CD4-positive, alpha-beta T cell treated with Interleukin-4 for 1 hour (primary cell): ENCODE results near the gene NUBP1.

ENCODE experiments used
- DNase-seq, 2 donors: peaks; one replicate each; pipeline ENCODE4 v3.0.0-alpha.2; 2020 to 2022

NUBP1 gene

DNA sequence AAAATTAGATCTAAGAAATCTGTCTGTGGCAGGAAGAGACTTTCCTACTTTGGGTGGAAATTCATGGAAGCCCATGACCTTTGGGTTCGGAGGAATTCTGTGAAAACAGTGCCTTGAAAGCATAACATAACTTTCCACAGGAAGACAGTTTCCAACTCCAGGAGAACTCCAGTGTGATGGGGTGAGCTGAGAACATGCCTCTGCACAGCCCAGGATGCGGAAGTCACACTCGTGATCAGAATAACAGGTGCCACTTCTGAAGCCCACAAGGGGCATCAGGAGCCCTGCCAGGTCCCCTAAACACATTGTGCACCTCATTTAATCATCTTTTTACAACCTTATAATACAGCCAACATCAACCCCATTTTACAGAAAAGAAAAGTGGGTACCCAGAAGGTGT, 65.2 kb downstream of the NUBP1 start:
- no peak for DNase-seq

DNA sequence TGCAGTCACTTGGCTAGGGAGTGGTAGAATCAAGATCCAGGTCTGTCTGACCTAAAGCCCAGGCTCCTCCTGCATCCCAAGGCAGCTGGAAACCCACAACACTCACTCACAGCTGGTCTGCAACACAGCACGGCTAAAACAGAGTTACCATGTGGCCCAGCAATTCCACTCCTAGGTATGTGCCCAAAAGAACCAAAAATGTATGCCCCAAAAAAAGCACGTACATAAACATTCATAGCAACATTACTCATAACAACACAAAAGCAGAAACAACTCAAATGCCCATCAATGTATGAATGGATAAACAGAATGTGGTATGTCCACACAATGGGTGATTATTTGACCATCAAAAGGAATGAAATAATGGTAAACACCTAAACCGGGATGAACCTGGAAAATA, 66.1 kb downstream of the NUBP1 start:
- no peak for DNase-seq

DNA sequence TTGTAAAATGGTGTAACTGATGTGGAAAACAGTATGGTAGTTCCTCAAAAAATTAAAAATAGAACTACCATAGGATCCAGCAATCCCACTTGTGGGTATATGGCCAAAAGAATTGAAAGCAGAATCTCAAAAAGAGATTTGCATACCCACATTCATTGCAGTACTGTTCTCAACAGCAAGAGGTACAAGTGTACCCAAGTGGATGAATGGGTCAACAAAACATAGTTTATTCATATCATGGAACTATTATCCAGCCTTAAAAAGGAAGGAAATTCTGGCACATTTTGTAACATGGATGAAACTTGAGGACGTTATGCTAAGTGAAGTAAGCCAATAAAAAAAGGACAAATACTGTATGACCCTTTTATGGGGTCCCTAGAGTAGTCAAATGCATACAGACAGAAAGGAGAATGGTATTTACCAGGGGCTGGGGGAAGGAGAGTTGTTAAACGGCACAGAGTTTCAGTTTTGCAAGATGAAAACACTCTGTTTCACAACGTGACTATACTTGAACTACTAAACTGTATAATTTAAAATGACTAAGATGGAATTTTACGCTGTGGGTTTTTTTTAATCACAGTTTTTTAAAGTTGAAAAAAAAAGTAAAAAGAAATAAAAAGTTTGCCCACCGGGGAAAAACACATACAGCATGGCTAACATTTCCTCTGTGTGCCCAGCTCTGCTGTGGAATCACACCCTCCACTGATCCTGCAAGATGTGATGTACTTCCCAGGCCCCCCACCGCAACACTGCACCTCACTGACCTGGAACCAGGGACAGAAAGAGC, 68.9 kb downstream of the NUBP1 start:
- DNase-seq: no peak

DNA sequence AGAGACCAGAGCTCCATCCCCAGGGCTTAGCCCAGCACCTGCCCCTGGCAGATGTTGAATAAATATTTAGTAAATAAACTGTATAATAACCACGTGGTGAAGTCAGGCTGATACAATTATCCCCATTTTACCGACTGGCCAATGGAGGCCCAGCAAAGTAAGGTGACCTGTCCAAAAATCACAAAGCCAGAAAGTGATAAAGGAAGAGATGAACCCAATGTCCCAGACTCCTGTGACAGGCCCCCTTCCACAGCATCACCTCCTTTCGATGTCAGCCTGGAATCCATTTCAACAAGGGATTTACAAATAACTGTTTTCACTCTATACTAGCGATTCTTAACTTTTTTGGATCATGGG, 69.4 kb downstream of the NUBP1 start:
- DNase-seq: no peak

DNA sequence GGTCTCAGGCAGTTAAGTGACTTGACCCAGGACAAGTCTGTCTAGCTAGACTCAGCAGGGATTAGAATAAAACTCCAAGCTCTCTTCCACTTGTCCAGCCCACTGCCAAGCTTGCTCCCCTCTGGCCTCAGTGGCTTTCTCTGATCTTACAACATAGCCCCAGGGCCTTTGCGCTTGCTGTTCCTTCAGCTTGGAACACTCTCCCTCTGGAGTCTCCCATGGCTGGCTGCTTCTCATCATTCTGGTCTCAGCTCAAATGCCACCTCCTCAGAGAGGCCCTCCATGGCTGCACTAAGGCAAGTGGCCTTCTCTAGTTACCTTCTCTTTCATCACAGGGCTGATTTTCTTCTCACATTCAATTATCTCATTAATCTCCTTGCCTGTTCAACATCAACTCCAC, 73.9 kb downstream of the NUBP1 start:
- DNase-seq: no peak

DNA sequence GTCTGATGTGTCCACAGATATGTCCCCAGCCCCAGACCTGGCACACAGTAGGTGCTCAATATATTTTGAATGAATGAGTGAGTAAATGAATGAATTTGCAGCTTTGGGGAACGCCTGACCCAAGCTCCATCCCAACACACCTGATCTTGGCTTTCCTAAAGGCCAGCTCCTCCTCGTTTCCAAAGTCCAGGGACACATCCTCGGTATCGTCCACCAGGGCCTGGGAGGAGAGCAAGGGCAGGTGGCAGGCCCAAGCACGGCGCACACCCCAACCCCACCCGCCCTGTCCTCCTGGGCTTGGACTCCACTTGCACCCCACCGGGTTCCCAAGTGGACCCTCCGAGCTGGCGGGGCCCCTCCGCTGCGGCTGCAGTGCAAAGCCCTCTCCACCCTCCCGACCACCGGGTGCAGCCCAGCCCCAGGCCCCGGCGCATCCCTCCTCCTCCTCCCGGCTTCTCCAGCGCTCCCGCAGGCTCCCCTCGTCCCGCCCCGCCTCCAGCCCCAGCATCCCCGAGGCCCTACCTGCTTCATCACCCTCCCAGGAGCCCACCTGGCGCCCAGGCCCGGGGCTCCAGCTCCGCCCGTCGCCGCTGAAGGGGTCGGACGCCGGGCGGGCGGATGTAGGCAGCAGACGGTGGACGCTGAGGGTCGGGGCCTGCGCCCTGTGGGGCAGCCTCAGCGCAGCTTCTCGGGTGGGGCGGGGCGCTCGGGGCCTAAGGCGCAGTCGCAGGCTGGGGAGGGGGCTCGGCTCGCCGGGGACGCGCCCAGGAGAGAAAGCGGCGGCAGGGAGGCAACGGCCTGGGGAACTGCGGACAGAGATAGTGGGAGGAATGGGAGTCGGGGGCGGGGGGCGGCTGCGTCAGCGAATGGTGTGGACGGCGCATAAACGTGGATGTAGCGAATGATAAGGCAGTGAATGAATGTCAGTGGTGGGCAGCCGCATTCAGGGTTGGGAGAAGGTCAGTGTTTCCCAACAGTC, 74.6 kb downstream of the NUBP1 start, which contains the start of gene TVP23A:
TVP23A (minus strand) TSS at position 832 of the 979 bp plus-strand sequence; CDS start at position 531, 301 bp downstream.
- no peak for DNase-seq
